Activated CD4-positive, alpha-beta T cell treated with anti-CD3 and anti-CD28 coated beads for 48 hours (primary cell): ENCODE results near the gene DLG1.
"Not testable (repeated sequence)": the region's sequence is repeated elsewhere in the genome, so short reads cannot be mapped to it uniquely, and the experiment has no call there.

Source experiments
- DNase-seq: peaks from one replicate; pipeline ENCODE4 v3.0.0-alpha.2; 2020

Gene DLG1

DNA sequence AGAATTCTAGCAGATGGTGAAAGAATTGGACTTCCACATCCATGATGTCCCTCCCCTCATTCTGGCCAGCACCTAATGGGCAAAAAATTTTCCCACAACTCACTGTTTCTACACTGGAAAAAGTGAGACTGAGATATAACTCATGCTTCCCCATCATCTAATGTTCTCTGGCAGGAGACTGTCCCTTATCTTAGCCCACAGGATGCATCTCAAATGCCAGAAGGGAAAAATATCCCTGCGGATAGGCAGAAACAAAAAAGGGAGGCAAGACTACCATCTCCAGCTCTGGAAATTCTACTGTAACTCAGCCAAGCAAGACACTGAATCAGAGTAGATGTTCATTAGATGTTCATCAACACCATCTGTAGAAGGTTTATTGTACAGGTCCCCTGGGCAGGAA, 58.6 kb downstream of the DLG1 start:
- DNase-seq, result no peak

DNA sequence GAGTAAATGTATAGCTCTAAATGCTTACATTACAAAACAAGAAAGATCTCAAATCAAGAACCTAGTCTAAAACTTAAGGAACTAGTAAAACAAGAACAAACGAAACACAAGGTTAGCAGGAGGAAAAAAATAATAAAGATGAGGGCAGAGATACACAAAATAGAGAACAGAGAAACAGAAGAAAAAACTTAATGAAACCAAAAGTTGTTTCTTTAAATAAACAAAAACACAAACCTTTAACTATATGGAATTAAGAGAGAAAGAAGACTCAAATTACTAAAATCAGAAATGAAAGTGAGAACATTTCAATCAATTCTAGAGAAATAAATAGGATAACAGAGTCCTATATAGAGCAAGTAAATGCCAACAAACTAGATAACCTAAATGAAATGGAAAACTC, 59.6 kb downstream of the DLG1 start:
- no peak for DNase-seq

DNA sequence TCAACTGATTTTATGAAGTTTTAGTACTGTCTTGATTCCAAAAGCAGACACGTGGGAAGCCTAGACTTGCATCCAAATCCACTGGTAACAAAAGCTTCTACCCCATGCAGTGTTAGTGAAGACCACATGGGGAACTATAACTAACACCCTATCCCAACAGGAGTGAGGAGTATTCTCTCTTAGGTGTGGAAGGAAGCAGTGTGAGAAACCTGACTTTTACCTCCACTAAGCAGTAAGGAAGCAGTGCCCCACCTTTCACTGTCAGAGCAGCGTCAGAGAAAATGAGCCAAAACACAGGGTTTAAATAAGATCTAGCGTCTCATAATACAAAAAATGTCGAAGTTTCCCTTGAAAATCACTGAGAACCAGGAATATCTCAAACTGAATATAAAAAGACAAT, 60.5 kb downstream of the DLG1 start:
- no peak for DNase-seq

DNA sequence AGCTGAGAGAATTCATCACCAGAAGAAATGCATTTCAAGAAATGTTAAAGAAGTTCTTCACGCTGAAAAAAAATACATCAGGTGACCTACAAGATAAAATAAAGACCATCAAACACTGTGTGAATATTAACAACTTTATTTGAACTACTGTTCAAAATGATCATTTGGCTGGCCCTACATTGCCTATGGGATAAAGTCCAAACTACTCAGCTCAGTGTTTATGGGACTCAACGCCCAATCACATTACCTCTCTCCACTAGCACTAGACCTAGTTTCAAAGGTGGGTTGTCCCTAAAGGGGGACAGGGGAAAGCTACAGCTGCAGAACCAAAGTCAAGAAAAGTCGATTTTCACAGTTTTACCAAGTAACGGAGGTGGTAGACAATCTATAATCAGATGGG, 62.0 kb downstream of the DLG1 start:
- DNase-seq, result no peak

DNA sequence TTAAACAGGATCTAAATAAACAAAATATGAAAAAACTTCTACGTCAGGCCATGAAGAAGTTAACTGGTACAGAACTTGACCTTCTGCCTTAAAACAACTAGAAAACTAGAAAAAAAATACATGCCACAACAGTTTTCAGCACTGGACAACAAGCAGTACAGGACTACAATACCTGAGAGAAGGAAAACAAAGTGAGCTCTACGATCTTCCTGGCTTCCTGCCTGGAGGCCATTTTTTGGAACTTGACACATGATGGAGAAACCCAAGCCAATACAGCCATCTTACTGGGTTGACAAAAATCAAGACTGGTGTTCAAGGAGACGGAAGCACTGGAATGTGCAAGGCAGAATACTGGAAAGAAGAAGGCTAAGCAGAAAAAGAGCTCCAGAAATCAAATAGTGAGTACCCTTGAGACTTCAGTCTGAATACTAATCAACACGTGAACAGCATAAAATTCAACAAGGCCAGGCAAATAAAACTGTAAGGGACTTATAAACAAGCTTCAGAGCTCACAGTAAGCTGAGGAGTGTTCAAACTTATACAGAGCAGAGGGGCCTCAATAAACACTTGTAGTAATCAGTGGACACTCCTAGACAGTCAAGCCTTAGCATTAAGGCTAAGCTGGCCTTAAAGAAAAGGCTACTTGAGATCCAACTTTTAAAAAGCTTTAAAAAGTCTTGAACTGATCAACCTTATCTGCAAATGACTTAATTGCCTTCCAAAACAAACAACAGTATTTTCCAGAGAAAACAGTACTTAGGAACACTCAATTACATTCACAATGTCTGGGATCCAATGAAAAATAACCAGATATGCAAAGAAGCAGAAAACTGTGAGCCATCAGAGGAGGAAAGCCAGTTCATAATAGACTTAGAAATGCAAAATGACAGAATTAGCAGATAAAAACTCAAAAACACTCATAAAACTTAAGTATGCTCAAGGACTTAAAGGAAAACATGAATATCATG, 63.2 kb downstream of the DLG1 start:
- DNase-seq, result no peak

DNA sequence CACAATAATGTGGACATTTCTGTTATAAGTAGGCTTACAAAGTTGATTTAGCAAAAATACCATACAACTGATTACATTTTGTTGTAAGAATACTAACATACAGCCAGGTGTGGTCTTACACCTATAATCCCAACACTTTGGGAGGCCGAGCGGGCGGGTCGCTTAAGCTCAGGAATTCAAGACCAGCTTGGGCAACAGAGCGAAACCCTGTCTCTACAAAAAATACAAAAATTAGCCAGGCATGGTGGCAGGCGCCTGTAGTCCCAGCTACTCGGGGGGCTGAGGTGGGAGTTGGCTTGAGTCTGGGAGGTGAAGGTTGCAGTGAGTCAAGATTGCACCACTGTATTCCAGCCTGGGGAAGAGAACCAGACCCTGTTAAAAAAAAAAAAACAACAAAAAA, 67.1 kb downstream of the DLG1 start:
- DNase-seq, result no peak

DNA sequence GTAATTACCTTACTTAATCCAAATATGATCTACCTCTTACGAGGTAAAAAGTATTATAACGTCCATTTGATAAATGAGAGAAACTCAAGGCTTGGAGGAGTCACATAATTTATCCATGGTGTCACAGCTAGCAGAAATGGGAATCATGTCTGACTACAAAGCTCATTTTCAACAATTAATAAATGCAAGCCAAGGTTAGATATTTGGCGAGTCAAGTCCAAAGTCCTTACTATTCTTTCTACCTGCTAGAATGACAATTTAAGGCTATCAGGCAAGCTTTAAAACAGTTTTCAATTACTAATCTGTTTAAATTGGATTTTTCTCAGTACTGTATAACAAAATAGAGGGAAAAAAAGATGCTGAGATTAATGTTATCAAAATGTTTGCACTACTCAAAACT, 68.6 kb downstream of the DLG1 start:
- DNase-seq, result no peak

DNA sequence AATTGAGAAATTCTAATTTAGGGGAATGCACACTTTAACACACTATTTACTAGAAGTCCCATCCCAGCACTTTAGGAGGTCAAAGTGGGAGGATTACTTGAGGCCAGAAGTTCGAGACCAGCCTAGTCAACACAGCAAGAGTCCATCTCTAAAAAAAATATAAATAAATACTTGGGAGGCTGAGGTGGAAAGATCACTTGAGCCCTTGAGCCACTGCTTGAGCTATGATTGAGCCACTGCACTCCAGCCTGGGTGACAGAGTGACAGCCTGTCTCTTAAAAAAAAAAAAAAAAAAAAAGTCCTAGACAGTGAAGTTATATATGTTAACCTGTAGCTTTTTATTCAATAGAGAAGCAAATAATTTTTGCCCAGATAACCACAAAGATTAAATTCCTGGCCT, 69.2 kb downstream of the DLG1 start:
- no peak for DNase-seq

DNA sequence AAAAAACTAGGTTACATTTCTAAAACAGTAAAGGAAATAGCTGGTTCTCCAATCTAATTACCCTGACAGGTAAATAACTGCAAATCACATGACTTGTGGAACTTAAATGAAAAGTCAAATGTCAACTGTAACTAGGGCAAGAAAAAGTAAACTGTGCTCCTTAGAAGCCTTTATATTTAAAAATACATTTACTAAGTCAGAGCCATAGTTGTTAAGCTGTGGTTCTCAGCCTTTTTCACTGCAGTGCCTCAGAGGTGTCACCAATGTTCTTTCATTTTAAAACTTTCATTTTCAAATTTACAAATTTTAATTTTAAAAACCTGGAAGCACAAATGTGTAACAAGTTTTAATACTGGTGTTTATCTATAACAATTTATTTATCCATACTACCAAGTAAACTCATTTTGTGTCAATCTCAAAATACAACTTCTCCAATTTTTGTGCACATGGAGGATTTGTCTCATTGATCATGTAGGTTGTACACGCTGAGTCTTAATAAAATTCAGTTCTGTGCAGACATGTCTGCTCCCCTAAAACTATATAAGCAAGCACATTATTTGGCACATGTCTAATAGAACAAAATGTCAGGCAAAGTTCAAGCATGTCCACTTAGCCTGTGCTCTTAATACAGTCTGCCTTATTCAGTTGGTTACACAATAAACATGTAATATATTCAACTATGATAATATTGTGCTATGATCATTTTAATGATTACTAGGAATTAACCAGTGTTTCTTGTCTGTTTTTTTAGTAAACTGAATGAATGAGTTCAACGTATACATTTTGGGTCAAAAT, 70.4 kb downstream of the DLG1 start:
- DNase-seq, result no peak

DNA sequence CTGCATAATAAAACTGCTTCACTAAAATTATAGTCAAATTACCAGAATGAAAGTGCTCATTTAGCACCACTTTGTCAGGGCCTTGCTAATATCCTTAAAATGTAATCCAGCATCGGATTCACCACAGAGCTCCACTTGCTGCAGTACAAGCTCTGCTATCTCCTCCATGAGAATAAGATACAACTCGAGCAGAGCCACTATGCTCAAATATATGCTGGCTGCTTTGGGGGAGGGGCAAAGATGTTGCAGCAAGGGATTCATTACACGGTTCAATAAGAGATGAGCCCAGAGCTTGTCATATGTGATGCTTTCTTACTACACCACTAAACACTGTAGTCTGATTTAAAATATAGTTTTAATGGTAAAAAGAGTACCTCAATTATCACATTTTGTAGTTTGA, 72.2 kb downstream of the DLG1 start:
- DNase-seq, result no peak

DNA sequence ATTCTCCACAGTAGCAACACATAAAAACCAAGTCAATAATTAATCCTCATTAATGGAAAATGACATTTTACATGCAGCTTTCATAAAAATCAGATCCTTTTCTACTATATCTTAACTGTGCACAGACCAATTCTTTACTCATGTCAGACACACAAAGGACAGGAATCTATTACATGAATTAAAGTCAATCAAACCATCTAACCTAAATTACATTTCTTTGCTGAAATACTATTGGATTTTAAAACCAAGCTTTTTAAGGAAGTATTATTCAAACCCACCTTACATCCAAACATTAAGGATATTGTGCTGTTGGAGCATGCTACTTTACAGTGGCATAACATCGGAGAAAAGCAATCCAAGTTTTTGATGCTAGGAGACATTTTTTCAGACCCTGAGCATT, 72.8 kb downstream of the DLG1 start:
- no peak for DNase-seq

DNA sequence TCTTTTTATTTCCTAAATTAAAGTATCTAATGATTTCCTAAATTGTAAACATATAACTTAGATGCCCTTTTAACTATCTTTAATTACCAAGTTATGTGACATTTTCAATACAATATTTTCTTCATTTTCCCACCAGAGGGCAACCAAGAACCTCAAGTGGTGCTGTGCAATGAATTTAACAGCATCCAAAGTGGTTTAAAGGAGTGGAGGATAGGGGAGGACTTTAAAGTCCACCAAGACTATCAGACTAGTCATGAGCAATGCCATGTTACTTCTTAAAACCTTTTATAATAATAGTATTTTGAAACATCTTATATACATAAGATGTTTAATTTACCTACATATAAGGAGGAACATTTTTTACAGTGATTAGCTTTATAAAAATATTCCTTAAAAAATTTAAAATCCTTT, 74.4 kb downstream of the DLG1 start:
- no peak for DNase-seq

DNA sequence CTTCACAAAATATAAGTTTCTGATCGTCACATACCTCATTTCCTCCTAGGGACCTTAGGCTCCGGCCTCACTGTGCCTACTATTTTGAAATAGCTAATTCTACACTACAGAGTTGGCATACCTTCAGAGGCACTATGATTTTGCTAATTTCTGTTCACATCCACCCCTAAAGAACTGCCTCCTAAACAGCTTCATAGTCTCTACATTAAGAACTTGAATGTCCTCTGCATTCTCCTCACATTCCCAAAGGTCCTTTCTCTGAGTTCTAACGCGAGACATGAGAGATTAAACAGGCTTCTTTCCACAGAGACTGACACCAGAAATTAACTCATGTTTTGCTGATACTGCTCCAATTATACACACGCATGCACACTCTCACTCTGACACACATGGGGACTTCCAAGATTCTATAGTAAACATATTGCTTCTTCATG, 75.5 kb downstream of the DLG1 start:
- DNase-seq, result no peak

DNA sequence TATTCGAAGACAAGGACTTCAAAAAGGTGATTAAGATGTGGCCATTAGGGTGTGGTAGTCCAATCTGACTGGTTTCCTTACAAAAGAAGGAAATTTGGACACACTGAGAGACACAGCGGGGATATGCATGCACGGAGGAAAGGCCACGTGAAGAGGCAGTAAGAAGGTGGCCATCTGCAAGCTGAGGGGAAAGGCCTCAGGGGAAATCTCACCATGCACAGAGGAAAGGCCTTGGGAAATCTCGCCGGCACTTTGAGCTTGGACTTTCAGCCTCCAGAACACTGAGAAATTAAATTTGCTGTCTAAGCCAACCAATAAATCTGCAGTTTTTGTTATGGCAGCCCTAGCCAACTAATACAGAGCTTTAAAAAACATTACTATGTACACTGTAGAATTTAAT, 78.8 kb downstream of the DLG1 start:
- no peak for DNase-seq

DNA sequence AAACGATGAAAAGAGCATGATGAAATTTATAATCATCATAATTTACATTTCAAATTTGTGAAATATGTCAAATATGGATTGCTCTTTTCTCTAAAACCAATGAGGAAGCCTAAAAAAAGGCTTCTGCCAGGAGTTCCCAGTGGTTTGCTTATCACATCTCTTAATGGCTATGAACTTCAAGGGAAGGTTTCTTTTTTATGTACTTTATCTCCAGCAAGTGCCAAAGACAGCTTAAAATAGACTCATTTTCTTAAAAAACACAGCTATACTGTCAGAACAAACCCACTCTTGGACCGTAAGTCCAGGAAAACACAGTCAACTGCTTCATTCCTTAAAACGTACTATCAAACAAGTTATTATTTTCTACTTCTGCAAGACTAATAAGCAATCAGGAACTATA, 80.2 kb downstream of the DLG1 start:
- DNase-seq, result no peak

DNA sequence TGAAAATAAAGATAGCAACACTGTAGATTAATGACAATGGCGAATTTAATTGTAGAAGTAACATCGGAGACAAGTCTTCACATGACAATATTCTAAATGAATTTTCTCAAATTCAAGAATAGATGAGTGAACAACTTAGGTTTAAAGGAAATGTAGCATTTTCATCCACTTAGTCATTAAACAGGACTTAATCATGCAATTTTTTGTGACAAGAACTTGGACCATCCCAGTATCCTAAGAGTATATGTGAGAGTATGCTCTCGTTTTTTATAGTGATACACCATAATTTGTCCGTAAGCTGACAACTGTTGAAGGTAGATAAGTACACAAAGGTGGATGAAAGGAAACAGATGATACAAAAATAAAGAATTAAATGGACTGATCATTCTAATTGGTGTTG, 81.5 kb downstream of the DLG1 start:
- no peak for DNase-seq

DNA sequence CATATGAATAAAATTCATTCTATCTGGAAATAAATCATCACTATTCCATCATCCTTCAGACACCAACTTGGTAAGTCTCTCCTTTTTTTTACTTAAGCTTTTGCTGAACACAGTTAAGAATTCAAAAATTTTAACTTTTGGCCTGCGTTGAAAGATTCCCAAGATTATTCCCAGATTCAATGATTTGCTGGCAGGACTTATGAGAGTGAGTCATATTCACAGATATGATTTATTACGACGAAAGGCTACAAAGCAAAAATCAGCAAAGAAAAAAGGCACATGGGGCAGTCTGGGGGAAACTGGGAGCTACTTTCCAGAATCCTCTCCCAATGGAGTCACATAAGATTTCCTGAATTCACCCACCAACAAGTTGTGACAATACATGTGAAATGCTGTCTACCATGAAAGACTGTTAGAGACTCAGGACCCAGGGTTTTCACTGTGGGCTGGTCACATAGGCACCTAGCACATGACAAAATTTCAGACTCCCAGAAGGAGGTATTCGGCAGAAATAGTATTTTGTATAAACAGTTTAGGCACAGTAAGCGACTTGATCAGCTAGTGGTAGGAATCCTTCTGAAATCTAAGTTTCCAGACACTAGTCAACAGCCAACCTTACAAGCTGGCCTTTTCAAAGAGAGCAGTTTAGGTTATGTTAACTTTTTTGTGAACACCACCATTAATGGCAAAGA, 82.1 kb downstream of the DLG1 start:
- DNase-seq, result no peak

DNA sequence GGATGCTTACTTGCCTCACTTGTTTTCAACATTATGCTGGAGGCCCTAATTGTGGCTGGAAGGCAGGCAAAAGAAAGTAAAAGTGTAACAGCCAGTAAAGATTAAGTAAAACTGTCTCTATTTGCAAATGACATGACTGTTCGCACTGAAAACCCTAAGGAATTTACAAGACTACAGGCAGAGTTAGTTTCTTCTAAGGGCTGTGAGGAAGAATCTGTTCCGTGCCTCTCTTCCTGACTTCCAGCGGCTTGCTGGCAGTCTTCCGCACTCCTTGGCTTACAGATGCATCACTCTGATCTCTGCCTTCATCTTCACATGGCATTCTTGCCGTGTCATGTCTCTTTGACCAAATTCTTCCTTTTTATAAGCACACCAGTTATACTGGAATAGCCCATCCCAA, 86.1 kb downstream of the DLG1 start:
- DNase-seq, result no peak

DNA sequence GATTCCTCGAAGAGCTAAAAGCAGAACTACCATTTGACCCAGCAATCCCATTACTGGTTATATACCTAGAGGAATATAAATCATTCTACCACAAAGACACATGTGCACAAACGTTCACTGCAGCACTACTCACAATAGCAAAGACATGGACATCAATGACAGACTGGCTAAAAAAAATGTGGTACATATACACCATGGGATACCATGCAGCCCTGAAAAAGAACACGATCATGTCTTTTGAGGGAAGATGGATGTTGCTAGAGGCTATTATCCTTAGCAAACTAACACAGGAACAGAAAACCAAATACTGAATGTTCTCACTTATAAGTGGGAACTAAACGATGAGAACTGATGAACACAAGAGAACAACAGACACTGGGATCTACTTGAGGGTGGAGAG, 86.7 kb downstream of the DLG1 start:
- DNase-seq, result not testable (repeated sequence)

DNA sequence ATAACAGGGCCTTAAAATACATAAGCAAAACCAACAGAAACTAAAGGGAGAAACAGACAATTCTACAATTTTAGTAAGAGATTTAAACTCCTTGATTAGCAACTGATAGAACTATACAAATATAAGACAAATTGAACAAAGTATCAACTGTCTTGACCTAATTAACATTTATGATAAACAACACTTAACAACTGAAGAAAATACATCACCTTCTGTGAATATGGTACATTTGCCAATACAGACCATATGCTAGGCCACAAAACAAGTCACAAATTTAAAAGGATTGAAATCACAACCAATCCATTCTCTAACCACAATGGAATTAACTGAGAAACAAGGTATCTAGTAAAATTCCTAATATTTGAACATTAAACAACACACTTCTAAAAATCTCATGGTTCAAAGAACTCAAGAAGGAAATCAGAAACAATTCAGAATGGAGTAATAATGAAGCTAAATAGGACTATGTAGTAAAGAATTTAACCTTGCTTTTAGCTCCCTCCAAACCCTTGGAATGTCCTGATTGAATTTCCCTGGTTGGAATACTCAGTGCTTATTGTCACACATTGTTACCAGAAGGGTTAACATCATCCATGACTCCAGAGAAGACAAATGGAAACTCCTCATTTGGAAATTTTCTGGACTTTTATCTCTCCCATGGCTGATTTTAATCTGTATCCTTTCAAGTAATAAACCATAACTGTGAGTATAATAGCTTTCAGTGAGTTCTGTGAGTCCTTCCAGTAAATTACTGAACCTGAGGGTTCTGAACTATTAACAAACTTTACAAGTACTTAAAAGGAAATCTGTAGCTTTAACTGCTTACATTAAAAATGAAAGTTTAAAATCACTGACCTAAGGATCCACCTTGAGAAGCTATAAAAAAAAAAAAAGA, 88.8 kb downstream of the DLG1 start:
- DNase-seq, result no peak

DNA sequence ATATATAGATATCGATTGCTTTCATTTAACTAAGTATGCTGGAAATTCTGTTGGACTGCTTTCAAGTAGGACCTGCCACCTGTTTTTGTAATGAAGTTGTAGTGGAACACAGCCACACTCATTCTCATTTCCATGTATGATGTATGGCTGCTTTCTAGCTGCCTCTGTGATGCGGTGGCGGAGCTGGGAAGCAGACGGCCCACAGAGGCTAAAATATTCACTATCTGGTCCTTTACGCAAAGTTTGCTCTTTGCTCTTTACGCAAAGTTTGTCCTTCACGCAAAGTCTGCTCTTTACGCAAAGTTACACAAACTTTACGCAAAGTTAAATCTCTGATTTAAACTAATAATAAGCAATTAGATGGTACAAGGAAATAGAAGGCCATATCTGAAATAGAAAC, 91.5 kb downstream of the DLG1 start:
- DNase-seq, result no peak

DNA sequence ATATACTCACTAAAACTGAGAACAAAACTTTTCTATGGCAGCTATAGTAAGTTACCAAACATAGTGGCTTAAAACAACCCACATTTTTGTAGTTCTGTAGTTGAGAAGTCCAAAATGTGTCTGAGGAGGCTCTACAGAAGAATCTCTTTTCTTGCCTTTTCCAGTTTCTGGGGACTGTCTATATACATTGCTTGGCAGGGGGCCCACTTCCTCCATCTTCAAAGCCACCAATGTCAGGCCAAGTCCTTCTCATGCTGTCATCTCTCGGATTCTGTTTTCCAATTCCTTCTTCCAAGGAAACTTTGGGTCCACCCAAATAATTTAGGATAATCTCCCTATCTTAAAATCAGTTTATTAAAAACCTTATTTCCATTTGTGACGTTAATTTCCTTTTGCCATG, 92.7 kb downstream of the DLG1 start:
- no peak for DNase-seq

DNA sequence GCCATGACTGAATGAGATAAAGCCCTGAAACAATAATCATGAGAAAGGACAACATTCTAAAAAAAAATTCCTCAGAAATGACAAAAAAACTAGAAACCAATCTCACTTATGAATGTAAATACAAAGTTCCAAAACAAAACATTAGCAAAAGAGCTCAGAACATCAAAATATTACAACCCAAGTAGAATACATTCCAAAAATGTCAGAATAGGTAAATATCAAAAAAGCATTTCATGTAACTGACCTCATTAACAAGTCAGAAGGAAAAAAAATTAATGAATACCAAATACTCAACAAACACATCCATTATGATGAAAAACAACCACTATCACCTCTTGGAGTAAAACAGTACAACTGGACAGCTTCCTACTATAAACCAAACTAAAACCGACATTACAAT, 93.1 kb downstream of the DLG1 start:
- DNase-seq, result no peak
